ENCODE data around the gene TPCN2.

DNA sequence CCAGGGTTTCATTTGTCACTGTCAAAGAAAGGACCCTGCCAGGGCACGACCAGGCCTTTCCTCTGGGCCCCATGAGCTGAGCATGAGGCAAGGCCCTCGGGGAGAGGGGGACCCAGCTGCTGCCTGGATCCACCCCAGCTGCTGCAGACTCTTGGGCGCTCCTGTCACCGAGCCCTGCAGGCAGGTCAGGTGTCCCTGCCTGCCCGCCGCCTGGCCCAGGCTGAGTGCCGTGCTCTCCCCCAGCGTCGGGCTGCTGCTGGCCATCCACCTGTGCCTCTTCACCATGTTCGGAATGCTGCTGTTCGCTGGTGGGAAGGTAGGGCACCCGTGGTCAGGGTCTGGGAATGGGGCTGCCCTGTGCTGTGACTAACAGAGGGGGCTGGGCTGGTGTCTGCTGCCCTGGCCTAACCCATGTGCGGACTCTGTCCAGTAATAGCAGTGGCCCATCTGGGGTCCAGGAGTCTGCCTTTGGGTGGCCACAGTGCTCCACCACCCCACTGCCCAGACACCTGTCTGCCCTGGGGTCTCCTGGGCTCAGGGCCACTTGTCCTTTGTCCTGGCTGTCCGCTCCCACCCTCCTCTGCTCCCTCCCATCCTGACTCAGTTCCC is 15.0 kb downstream of the TPCN2 start:
- TF ChIP-seq, protein P1, sequence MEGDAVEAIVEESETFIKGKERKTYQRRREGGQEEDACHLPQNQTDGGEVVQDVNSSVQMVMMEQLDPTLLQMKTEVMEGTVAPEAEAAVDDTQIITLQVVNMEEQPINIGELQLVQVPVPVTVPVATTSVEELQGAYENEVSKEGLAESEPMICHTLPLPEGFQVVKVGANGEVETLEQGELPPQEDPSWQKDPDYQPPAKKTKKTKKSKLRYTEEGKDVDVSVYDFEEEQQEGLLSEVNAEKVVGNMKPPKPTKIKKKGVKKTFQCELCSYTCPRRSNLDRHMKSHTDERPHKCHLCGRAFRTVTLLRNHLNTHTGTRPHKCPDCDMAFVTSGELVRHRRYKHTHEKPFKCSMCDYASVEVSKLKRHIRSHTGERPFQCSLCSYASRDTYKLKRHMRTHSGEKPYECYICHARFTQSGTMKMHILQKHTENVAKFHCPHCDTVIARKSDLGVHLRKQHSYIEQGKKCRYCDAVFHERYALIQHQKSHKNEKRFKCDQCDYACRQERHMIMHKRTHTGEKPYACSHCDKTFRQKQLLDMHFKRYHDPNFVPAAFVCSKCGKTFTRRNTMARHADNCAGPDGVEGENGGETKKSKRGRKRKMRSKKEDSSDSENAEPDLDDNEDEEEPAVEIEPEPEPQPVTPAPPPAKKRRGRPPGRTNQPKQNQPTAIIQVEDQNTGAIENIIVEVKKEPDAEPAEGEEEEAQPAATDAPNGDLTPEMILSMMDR (IDR thresholded peaks at IDR 0.05; ENCODE audit: insufficient read depth, low read length, poor library complexity, severe bottlenecking): no peak
- TF ChIP-seq EZH2phosphoT487 (conservative IDR thresholded peaks at IDR 0.05; ENCODE audit: low read length): no peak

Data from SU-DHL-6 (cell line).